NCI-H2107 treated with DMSO at 0.1 percent for 48 hours (cell line): Measurements from ENCODE around the gene GRIP1.

Source experiments
- DNase-seq: peaks from one replicate; lab custom pipeline; 2025; ENCODE audit not compliant: unreplicated experiment; lab: John Stamatoyannopoulos, UW

The GRIP1 gene

GRCh38 chr12:66678338-66679275 lies at the start of gene GRIP1:
Gene GRIP1, minus strand, starts transcription at chr12:66679076. Its CDS starts 172 bp downstream, at chr12:66678904.
- DNase-seq: peak; percentile 16

DNA sequence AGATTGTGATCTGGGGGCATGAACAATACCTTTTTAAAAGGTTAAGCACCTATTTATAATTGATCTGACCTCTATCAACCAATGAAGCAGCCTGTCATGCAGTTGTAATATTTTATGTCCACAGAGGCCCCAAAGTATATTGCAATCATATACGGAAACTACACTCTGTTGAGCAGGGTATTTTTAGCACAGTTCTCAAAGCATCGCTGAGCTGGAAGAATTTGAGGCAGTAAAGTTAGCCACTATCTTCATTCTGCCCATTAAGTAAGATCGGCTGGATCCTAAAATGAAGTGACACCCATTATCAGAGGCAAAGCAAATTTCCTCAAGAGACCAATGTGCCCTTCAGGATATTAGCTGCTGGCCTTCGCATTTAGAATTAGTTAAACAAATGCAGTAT lies 47.7 kb upstream of the GRIP1 start:
- no peak for DNase-seq

DNA sequence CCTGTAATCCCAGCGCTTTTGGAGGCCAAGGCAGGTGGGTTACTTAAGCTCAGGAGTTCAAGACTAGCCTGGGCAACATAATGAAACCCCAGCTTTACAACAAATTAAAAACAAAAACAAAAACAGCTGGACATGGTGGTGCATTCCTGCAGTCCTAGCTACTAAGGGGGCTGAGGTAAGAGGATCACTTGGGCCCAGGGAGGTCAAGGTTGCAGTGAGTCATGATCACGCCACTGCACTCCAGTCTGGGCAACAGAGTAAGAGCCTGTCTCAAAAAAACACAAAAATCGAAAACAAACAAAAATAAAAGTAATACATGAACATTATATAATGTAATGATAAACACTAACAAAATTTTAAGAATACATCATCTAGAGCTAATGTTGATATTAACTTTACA lies 46.2 kb upstream of the GRIP1 start:
- no peak for DNase-seq

GRCh38 chr12:66724616-66725015 lies 45.7 kb upstream of the GRIP1 start:
- DNase-seq: no peak

DNA sequence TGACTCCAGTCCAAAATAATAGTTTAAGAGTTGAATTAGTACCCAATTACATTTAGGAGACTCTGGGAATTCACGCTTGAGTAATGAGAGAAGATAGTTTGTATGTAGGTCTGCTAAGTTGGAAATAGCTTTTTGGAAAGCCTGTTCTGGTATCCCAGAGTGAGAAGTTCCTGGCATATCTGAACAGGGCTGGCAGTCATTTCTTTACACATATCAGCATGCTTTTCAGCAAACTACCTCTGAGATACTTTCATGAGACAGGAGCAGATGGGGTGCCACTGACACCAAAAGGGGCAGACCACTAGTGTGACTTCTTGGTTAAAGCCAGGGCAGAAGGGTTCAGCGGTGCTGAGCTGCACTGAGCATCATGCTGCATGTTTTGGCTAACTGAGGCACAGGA lies 45.1 kb upstream of the GRIP1 start:
- DNase-seq: no peak

DNA sequence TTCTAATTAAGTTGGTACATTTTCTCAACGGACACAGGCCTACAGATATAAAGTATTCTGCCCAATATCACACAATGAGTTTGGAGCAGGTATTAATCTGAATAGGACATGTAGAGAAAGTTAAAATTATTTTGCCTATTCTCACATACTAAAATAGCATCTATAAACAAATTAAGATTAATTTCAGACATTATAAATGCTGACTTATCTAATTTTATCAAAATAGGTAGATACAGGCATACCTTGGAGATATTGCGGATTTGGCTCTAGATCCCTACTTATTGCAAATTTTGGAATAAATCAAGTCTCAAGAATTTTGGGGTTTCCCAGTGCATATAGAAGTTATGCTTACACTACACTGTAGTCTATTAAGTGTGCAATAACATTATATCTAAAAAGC lies 41.0 kb upstream of the GRIP1 start:
- DNase-seq: no peak

GRCh38 chr12:66717036-66717673 lies 38.3 kb upstream of the GRIP1 start:
- no peak for DNase-seq

- DNase-seq: peak; percentile 71
Observed at GRCh38 chr12:66716522-66716921, 37.6 kb upstream of the GRIP1 start.

DNA sequence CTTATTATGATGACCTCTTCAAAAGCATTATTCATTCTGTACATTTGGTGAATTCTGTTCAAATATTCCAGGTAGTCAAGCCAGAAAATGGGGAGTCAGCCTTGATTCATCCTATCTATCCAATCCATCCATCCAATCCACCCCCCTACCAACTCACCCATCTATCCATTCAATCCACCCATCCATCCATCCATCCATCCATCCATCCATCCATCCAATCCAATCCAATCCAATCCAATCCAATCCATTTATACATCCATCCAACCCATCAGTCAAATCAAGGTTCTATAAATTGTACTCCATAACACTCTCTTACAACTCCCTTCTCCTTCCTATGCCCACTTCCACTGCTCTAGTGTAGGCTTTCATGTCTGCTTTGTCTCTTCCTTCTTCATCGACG lies 35.8 kb upstream of the GRIP1 start:
- no peak for DNase-seq

GRCh38 chr12:66713984-66714383 lies 35.1 kb upstream of the GRIP1 start:
- no peak for DNase-seq

GRCh38 chr12:66709893-66710292 lies 31.0 kb upstream of the GRIP1 start:
- DNase-seq: no peak

DNA sequence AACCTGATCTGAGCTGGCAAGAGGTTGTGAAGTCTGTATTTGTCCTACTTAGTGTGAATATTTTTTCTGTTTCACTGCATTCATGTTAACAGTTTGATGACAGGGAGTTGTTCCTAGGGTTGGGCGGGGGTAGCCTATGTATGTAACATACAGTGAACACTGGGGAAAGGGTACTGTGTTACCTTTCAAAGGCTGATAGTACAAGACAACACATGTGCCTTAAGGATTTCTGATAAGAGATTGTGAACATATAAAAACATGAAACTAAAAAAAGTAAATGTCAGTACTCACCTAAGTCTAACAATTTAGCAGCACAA lies 30.5 kb upstream of the GRIP1 start:
- peak; percentile 26 for DNase-seq

DNA sequence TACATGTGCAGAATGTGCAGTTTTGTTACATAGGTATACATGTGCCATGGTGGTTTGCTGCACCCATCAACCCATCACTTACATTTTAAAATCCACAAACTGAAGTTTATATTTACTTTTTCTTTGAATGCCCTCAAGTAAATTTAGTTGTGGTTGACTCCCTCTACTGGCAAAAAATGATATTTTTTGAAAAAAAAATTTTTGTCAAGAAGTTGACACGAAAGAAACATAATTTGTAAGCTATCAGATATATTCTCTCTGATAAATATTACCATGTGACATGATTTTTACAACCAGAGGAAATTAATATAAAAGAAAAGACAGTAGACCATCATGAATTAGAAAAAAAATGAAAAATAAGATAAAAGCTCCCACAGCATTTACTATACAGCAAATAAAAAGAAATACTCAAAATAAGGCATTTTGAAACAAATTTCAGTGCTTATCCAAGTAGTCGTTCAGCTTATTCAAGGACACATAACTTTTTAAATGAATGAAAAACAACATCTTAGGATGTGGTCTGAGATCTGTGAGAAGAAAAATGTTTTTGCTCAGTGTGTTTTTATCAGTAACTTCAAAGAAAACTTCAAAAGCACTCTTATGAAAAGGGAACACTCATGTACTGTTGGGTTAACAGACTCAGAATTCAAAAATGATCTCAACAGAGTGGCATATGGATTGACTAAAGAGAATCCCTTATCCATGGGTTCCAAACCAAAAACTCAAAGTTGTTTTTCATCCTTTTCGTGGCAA lies 30.0 kb upstream of the GRIP1 start:
- no peak for DNase-seq

GRCh38 chr12:66707002-66707697 lies 28.3 kb upstream of the GRIP1 start:
- no peak for DNase-seq

DNA sequence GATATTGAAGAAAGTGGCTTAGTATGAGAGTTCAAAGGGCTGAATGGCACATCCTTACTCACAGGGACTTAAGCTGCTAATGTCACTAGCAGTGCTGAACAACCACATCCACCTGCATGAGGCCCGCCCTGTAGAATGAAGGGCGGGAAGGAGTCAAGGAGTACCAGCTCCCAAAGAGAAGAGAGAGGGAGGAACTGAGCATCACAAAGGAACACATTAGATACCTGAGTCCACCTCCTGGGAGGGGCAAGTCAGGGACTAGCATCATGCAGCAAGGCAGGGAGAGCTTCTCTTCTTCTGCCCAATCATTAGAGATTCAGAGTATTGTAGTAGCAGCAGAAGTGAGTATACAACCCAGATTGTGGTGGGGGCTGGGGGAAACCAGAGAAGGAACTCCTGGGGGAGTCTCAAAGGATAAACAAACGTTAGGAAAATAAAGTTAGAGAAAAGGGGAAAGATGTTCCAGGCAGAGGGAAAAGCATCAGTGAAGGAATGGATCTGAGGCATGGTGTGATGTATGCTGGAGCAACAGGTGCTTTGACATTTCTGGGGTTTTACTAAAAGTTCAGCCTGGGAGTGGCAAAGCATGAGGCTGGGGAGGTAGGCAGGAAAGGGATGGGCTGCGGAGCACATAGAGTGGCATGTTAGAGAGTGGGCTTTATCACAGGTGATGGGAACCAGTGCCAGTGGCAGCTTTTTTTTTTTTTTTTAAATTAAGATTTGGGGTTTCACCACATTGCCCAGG lies 21.0 kb upstream of the GRIP1 start:
- DNase-seq: no peak

- DNase-seq: no peak
Observed at GRCh38 chr12:66698558-66698957, 19.7 kb upstream of the GRIP1 start.

DNA sequence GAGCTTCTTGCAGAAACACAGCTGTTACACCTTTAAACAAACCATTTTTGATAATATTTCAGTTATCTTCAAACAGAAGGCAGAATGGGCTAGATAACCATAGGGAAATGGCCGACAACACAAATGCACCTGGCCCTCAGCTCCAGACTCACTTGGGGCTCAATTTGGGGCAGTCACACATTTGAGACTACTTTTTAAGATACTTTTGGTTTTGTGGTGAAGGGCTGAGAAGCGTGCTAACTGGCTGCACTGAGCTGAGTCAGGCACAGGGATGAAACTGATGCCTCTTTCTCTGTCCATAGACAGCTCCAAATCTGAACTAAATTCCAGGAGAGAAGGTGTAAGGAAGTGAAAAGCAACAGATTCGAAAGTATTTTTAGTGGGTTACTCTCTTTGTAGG lies 18.5 kb upstream of the GRIP1 start:
- no peak for DNase-seq

DNA sequence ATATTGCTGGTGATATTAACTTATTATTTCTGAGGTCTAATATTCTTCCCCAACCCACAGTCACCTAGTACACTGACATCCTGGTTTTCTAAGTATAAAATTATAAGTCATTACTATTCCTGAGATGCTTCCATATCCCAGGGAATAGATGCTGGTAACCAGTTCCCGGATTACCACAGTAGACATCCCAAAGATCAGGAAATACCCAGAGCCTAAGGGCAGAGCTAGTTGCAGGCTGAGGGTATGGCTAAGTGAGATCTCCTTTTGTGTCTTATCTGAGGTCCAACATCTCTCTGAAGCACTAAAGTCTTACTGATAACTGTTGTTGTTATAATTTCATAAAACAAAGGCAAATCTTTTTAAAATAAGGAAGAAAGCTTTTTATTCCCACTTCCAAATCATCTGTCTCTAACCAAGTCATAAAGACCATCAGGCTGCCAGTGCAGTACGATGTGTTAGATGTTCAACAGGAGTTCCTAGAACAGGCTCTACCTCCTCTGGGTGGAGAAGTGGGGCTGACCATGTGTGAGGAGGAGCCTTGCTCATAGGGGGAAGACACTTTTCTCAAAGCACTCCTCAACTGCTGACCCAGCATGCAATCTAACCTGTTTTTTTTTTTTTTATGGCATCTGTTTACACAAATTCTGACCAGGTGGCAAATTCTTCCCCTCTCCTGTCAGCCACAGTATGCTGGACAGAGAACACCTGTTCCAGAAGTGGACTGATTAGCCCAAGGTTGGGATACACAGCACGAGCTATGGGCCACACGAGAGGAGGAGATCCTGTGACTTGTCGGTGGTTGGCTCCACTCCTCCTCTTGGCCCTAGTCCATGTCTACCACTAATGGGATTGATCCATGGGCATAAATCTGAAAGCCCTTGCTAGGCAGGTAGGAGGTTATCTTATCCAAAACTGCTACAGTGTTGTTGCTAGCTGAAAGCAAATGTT lies 16.1 kb upstream of the GRIP1 start:
- peak; percentile 83 for DNase-seq

- peak; percentile 65 for DNase-seq
Observed at GRCh38 chr12:66693901-66694513, 15.1 kb upstream of the GRIP1 start.
